AG09319 (cell line): ENCODE measurements around the gene KIAA0232.
"Not testable (repeated sequence)": the region's sequence is repeated elsewhere in the genome, so short reads cannot be mapped to it uniquely, and the experiment has no call there.

Source experiments
- DNase-seq: peaks from one replicate; pipeline ENCODE4 v3.0.0-alpha.2; 2010; ENCODE audit warnings: low read depth; ENCODE audit errors: extremely low read depth
- CTCF ChIP-seq: IDR thresholded peaks from 2 replicates; pipeline ENCODE4 v1.5.1; 2011; ENCODE audit warnings: low read depth, mild to moderate bottlenecking, inconsistent platforms, low read length, moderate library complexity

The KIAA0232 gene

GRCh38 chr4:6783111-6783981 is 819 bp downstream of the KIAA0232 start:
- TF ChIP-seq CTCF = no peak; the same call in none of the 2 replicates
- DNase-seq = peak; percentile 66

GRCh38 chr4:6785572-6785925 is 3.0 kb downstream of the KIAA0232 start:
- TF ChIP-seq CTCF = no peak
- no peak for DNase-seq

- no peak for DNase-seq
- TF ChIP-seq CTCF = no peak
Measured at GRCh38 chr4:6788123-6788522, 5.6 kb downstream of the KIAA0232 start.

GRCh38 chr4:6791245-6791644 is 8.7 kb downstream of the KIAA0232 start:
- DNase-seq = not testable (repeated sequence)

- DNase-seq = not testable (repeated sequence)
Measured at GRCh38 chr4:6791796-6792195, 9.3 kb downstream of the KIAA0232 start.

GRCh38 chr4:6794189-6794588 is 11.7 kb downstream of the KIAA0232 start:
- TF ChIP-seq CTCF = no peak

GRCh38 chr4:6795821-6796220 is 13.3 kb downstream of the KIAA0232 start:
- DNase-seq = no peak
- no peak for TF ChIP-seq CTCF

More at GRCh38 chr4:6794189-6794588, 11.7 kb downstream of the KIAA0232 start:
- DNase-seq = no peak

- DNase-seq = not testable (repeated sequence)
Measured at GRCh38 chr4:6797368-6797767, 14.8 kb downstream of the KIAA0232 start.

GRCh38 chr4:6799091-6799490 is 16.6 kb downstream of the KIAA0232 start:
- no peak for DNase-seq
- no peak for TF ChIP-seq CTCF
